HG02571 (cell line): ENCODE data around the gene NOP14.
"Not testable (repeated sequence)": the region's sequence is repeated elsewhere in the genome, so short reads cannot be mapped to it uniquely, and the experiment has no call there.

ENCODE experiments used
- ATAC-seq: cut with Tn5 transposase; IDR thresholded peaks from one replicate; pipeline ENCODE4 v1.9.1; 2021; ENCODE audit warnings: mild to moderate bottlenecking, moderate library complexity; ENCODE audit not compliant: unreplicated experiment

Gene NOP14

DNA sequence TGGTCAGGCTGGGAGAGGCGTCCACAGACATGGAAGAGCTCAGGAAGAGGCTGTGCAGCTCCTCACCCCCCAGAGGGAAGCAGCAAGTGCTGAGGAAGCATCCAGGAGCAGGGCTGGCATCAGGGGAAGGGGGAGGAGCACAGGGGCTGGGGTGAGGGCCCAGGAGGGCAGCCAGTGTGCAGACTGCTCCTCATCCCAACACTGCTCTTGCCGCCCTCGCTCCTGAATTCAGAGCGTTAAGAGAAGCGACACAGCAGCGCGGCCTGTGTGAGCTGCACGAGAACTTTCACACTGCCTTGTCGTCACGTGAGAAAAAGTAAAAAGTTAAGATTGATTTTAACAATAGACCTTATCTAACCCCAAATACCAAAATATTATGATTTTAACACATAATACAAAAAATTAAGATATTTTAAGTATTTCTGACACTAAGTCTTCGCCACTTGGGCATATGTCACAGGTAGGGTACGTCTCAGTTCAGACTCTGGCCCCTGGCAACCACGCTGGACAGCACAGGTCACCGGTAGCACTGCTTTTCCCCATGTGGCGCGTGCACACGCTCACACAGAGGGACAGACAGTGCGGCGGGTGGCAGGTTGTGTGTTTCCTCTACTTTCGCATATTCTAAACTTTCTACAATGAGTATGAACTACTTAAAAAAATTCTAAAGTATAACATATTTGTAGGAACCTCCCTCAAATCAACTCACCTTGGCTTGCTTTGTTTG, 19.7 kb downstream of the NOP14 start:
- no peak for ATAC-seq

DNA sequence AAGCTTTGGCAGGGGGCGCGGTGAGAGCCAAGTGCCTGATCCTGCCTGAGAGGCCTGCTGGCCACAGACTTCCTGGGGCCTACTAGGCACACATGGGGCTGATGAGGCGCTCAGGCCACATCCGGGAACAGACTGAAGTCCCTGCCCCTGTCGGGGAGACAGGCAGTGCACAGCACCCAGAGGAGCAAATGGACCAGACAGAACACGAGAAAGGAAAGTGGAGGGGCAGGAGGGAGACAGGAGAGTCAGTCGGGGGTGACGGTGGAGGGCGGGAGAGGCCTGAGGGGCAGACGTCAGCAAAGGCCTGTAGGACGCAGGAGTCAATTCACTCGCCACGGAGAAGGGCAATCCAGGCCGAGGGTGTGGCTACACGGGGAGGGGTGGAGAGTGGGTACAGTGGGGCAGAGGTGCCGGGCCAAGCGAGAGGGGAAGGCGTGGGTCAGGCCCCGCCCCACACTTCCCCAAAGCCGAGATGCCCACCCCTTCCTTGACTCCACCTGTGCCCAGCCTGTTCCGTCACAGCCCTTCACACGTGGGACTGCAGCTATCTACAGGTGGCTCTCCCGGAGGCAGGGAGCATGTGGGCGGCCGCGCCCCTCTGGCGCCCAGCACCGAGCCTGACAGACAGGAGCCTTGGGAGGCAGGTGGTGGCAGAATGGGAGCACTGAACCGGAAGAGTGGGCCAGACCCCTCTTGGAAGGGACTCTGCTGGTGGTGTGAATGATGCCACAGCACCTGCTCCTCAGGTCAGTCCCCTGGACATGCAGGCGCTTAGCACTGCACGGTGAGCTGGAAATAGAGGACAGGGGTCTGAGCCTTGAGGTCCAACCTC, 20.5 kb downstream of the NOP14 start:
- no peak for ATAC-seq

- no peak for ATAC-seq
Observed at GRCh38 chr4:2942037-2942531, 21.1 kb downstream of the NOP14 start.

GRCh38 chr4:2941138-2942036, 21.8 kb downstream of the NOP14 start:
- ATAC-seq = no peak

DNA sequence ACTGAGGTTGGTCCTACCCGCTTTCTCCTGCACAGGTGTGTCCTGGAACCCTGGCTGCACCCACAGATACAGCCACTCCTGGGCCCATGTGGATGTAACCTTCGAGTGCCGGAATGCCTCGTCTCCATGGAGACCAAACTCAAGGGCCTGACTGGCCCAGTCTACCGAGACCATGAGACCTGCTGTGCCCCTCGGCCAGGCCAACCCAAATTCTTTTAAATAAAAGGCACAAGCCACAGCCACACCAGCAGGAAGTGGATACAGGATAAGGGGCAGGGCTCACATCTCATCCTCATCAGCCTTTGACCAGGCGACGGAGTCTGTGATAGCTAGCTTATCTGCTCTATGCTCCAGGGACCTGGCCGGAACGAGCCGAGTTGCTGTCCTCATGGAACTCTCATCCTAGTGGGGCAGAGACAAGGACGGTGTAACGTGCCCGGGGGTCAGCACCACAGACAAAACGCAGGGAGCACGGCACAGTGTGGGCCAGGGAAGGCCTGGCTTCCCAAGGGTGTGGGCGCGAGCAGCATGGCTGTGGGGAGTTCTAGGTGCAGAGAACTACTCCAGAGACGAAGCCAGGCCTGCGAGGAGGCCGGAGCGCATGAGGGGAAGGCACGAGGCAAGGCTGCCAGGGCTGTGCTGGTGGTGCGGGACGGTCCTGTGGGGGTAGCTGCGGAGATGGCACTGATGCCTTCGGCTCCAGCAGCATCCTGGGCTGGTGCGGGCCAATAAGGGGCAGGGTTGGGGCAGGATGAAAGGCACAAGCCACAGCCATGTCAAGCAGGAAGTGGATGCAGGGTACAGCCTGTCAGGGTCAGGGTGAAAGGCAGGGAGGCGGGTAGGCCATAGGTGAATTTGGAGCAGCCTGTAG, 22.7 kb downstream of the NOP14 start:
- no peak for ATAC-seq

GRCh38 chr4:2939383-2940243, 23.6 kb downstream of the NOP14 start:
- no peak for ATAC-seq

DNA sequence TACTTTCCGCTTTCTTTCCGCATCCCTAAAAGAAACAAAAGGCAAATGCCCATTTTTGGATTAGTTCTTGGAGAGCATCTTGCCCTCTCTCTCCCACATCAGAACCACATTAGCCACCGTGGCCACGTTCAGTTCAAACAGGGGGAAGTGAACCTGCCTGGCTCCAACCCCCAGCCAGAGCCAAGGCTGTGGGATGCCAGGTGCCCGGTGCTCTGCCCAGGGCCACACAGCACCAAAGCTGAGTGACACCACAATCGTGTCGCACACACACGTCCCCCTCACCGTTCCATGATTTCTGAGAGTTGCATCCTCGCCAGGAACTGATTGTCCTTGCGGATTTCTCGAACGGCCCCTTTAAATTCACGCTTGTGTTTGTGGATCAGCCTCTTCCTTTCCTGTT, 24.3 kb downstream of the NOP14 start:
- ATAC-seq = no peak

GRCh38 chr4:2938411-2938810, 24.8 kb downstream of the NOP14 start:
- not testable (repeated sequence) for ATAC-seq

- no peak for ATAC-seq
Observed at GRCh38 chr4:2937986-2938385, 25.2 kb downstream of the NOP14 start.

- ATAC-seq = no peak
Observed at GRCh38 chr4:2937146-2937857, 25.9 kb downstream of the NOP14 start.

DNA sequence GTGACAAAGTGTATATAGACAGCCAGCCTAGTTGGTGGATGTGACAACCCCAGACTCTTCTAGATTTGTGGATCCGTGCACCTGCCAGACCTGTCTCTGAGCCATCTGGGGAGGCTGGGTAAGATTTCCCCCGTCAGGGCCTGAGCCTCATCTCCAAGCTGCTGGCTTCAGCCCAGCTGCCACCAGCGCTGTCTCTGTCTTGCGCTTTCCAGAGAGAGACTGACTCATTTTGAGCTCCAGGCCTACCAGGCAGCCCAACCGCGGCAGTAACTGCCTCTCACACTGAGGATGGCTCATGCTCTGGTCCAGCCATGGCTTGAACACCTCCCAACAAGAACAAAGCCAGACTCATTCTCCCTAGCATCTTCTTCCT, 26.4 kb downstream of the NOP14 start:
- peak; percentile 36 for ATAC-seq

- no peak for ATAC-seq
Observed at GRCh38 chr4:2935762-2936743, 27.2 kb downstream of the NOP14 start.

GRCh38 chr4:2934813-2935761, 28.1 kb downstream of the NOP14 start:
- ATAC-seq = peak; percentile 31

DNA sequence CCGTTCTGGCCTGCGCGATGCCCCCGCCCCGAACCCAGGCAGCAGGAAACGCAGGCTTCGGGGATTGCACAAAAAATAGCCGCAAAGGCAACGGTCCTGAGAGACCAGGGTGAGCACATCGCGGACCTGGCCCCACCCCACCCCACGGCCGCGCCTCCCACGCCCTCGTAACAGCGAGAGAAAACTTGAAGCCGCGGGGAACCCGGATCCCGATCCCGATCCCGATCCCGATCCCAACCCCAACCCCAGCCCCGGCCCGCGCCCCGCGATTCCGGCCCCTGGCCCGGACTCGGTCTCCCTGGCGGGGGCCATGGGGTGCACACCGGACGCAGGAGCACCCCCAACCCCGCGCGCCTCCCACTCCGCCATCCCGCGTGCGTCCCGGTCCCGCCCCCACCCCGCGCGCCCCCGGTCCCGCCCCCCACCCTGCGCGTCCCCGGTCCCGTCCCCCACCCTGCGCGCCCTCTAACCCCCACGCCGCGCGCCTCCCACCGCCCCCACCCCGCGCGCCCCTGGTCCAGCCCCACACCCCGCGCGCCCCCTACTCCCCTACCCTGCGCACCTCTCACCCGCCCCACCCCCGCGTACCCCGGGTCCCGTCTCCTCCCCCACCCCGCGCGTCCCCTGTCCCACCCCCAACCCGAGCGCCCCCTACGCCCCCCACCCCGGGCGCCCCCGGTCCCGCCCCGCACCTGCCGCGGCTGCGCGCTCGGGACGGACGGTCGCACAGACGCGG, 29.0 kb downstream of the NOP14 start:
- no peak for ATAC-seq

DNA sequence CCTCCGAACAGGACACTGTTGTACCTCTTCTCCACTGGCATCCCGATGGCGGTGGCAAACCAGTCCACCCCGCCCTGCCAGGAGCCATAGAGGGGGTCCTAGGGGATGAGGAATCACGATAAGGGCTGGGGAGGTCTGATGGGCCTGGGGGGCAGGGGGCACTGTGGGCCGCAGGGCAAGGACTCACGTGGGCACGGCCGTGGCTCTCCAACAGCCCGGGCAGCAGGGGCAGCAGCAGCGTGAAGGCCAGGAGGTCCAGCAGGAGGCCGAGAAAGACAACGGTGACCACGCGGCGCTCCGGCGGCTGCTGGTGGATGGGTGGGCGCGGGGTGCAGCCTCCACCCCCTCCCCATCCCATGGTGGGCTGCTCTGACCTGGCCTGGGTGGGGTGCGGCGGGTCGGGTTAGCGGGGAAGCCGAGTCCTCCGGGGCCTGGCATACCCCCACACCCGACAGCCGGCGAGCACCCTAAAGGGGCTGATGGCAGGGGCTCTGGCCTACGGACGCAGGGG, 29.6 kb downstream of the NOP14 start:
- ATAC-seq = no peak
